ENCODE measurements around the gene FOXRED2. TPM values are rescaled to one million over a fixed set of nuclear protein-coding genes. Genes with fewer than 3 reads are reported as not detected.

The FOXRED2 gene
- total and polyA plus RNA-seq, 2 experiments from 2014 or later, result 22.3 to 25.7 TPM

GRCh38 chr22:36467946-36468345 is 38.9 kb downstream of the FOXRED2 start:
- DNase-seq (ENCODE audit: low read depth in 1 of 2, low spot score in 1 of 2), result peak in 1 of 2 donors; percentile 96
- Histone ChIP-seq H3K4me1 (ENCODE audit: low read depth) (peaks cover 21% of the 10 kb centered on the region), H3K9me3 (ENCODE audit: low read depth) (no peaks in the 10 kb centered on the region), H3K4me3 (no peak overlapping the region), H3K36me3 (no peaks in the 10 kb centered on the region), H3K27ac (peak overlapping the region; percentile 41), H3K27me3 (no peaks in the 10 kb centered on the region)
- no peak for TF ChIP-seq CTCF (IDR thresholded peaks at IDR 0.05; ENCODE audit: low read depth, low read length)

- Histone ChIP-seq H3K36me3 (no peaks in the 10 kb centered on the region), H3K4me1 (ENCODE audit: low read depth) (peaks cover 26% of the 10 kb centered on the region), H3K27me3 (no peaks in the 10 kb centered on the region), H3K27ac (peak overlapping the region; percentile 41), H3K9me3 (ENCODE audit: low read depth) (no peaks in the 10 kb centered on the region), H3K4me3 (no peak overlapping the region)
- no peak for TF ChIP-seq CTCF (IDR thresholded peaks at IDR 0.05; ENCODE audit: low read depth, low read length)
- DNase-seq (ENCODE audit: low read depth in 1 of 2, low spot score in 1 of 2), result peak; percentile 57 to 91
Observed at GRCh38 chr22:36467042-36467810, 39.6 kb downstream of the FOXRED2 start.

- no peak overlapping the region for H3K4me3 ChIP-seq
- DNase-seq (ENCODE audit: low read depth in 1 of 2, low spot score in 1 of 2), result no peak
- no peaks in the 10 kb centered on the region for H3K27me3 ChIP-seq
- no peaks in the 10 kb centered on the region for H3K36me3 ChIP-seq
- TF ChIP-seq CTCF (IDR thresholded peaks at IDR 0.05; ENCODE audit: low read depth, low read length), result no peak
- peaks cover 32% of the 10 kb centered on the region for H3K4me1 ChIP-seq (ENCODE audit: low read depth)
- no peaks in the 10 kb centered on the region for H3K9me3 ChIP-seq (ENCODE audit: low read depth)
- peak overlapping the region; percentile 41 for H3K27ac ChIP-seq
Observed at GRCh38 chr22:36466258-36466657, 40.6 kb downstream of the FOXRED2 start.

- Histone ChIP-seq H3K27me3 (no peaks in the 10 kb centered on the region), H3K4me3 (no peak overlapping the region), H3K4me1 (ENCODE audit: low read depth) (peaks cover 35% of the 10 kb centered on the region), H3K9me3 (ENCODE audit: low read depth) (no peaks in the 10 kb centered on the region), H3K27ac (peak overlapping the region; percentile 41), H3K36me3 (no peaks in the 10 kb centered on the region)
- DNase-seq (ENCODE audit: low read depth in 1 of 2, low spot score in 1 of 2), result peak in 1 of 2 donors; percentile 87
- no peak for TF ChIP-seq CTCF (IDR thresholded peaks at IDR 0.05; ENCODE audit: low read depth, low read length)
Observed at GRCh38 chr22:36465232-36466021, 41.4 kb downstream of the FOXRED2 start.

GRCh38 chr22:36464715-36465231 is 42.1 kb downstream of the FOXRED2 start:
- Histone ChIP-seq H3K4me1 (ENCODE audit: low read depth) (peaks cover 35% of the 10 kb centered on the region), H3K9me3 (ENCODE audit: low read depth) (no peaks in the 10 kb centered on the region), H3K36me3 (no peaks in the 10 kb centered on the region), H3K27ac (peak overlapping the region; percentile 41), H3K27me3 (no peaks in the 10 kb centered on the region), H3K4me3 (no peak overlapping the region)
- DNase-seq (ENCODE audit: low read depth in 1 of 2, low spot score in 1 of 2), result no peak
- no peak for TF ChIP-seq CTCF (IDR thresholded peaks at IDR 0.05; ENCODE audit: low read depth, low read length)

Data from cardiac muscle cell (in vitro differentiated cells and primary cell).